HepG2 (cell line): ENCODE results near the gene STX8. TPM values are rescaled to one million over a fixed set of nuclear protein-coding genes. Genes with fewer than 3 reads are reported as not detected.

Experiments
- ATAC-seq: fragments of 200-7000 bp; cut with Tn5 transposase; 3 replicates; pipeline ENCODE4 v1.9.1; 2020; ENCODE audit warnings: mild to moderate bottlenecking, moderate library complexity
- BruUV-seq: library from RNA; stranded (reverse); fragments of 400-500 nt; replicated peaks from 2 replicates; lab custom pipeline; 2021; lab: Mats Ljungman, UMichigan
- CTCF ChIA-PET: fragments of 300-600 bp; formaldehyde crosslinking; extraction: SDS; loops from one replicate; lab custom pipeline; 2021; ENCODE audit warnings: low total read pairs, inconsistent platforms, low intra/inter-chr PET ratio; lab: Yijun Ruan, JAX
- POLR2A ChIA-PET: fragments of 350-600 bp; sonication (Branson Sonifier 250); formaldehyde crosslinking; loops from one replicate; lab custom pipeline; 2020; ENCODE audit warnings: antibody characterized with exemption, inconsistent platforms; lab: Yijun Ruan, JAX
- DNase-seq: peaks from one replicate; pipeline ENCODE4 v3.0.0-alpha.2; 2015; ENCODE audit warnings: low spot score
- FAIRE-seq: peaks from 3 replicates; lab custom pipeline; 2011; peaks lifted over from hg19 to GRCh38; lab: Jason Lieb, UNC
- H2AFZ ChIP-seq: one replicate; pipeline ENCODE4 v1.6.1; 2011; ENCODE audit warnings: low read length, inconsistent platforms
- H3K27ac ChIP-seq: fragments of 300-600 bp; 3 replicates; pipeline ENCODE4 v1.8.0; 2011; ENCODE audit warnings: mixed run types, mild to moderate bottlenecking, mixed read lengths, low read length, inconsistent platforms; ENCODE audit not compliant: insufficient read depth; ENCODE audit errors: extremely low read length
- H3K27me3 ChIP-seq, 2 experiments: fragments of 200-600 bp in 1 of 2; 2 replicates in 1 of 2; 3 replicates in 1 of 2; pipeline versions ENCODE4 v1.6.0 to v1.8.0; 2011; ENCODE audit warnings: low read length in 2 of 2, mild to moderate bottlenecking in 2 of 2, moderate library complexity in 2 of 2, inconsistent platforms in 1 of 2; ENCODE audit not compliant: insufficient read depth in 2 of 2, control insufficient read depth in 1 of 2
- H3K36me3 ChIP-seq, 2 experiments: fragments of 200-600 bp in 1 of 2; replicated peaks in 1 of 2; 2 replicates in 1 of 2; 3 replicates in 1 of 2; pipeline versions ENCODE4 v1.5.1 to v1.8.0; 2011; ENCODE audit warnings: low read length in 2 of 2, inconsistent platforms in 1 of 2; ENCODE audit not compliant: insufficient read depth in 2 of 2, control insufficient read depth in 1 of 2
- H3K4me1 ChIP-seq: 2 replicates; pipeline ENCODE4 v1.5.1; 2012; ENCODE audit warnings: low read length, inconsistent platforms; ENCODE audit not compliant: insufficient read depth
- H3K4me2 ChIP-seq: 2 replicates; pipeline ENCODE4 v1.6.0; 2011; ENCODE audit warnings: low read depth, low read length, inconsistent platforms
- H3K4me3 ChIP-seq, 3 experiments: fragments of 200-600 bp in 1 of 3; sonication (generic), shearing (Covaris generic) in 1 of 3; replicated peaks in 1 of 3; 2 replicates each; pipeline ENCODE4 v1.5.1; 2011 to 2016; ENCODE audit warnings: low read length in 3 of 3, inconsistent platforms in 2 of 3, low read depth in 2 of 3, mild to moderate bottlenecking in 2 of 3, control low read depth in 1 of 3, mixed read lengths in 1 of 3; ENCODE audit not compliant: insufficient read depth in 1 of 3
- H3K79me2 ChIP-seq: one replicate; pipeline ENCODE4 v1.6.1; 2011; ENCODE audit warnings: low read length, inconsistent platforms; ENCODE audit not compliant: insufficient read depth
- H3K9ac ChIP-seq: 2 replicates; pipeline ENCODE4 v1.6.0; 2011; ENCODE audit warnings: mild to moderate bottlenecking, low read depth, low read length, inconsistent platforms; ENCODE audit not compliant: insufficient read depth
- H3K9me3 ChIP-seq: 2 replicates; pipeline ENCODE4 v1.5.1; 2012; ENCODE audit warnings: mild to moderate bottlenecking, low read length
- H4K20me1 ChIP-seq: 2 replicates; pipeline ENCODE4 v1.6.0; 2011; ENCODE audit warnings: inconsistent platforms, mild to moderate bottlenecking, low read length, moderate library complexity; ENCODE audit not compliant: insufficient read depth
- CBX5 ChIP-seq: sonication (generic); formaldehyde crosslinking; IDR thresholded peaks from 2 replicates; pipeline ENCODE4 v1.4.0; 2020; ENCODE audit warnings: missing genetic modification reagents, borderline replicate concordance
- ETV6 ChIP-seq: sonication (generic); formaldehyde crosslinking; conservative IDR thresholded peaks from 2 replicates; pipeline ENCODE4 v1.4.0; 2020; ENCODE audit warnings: missing genetic modification reagents
- NFIC ChIP-seq: IDR thresholded peaks from 2 replicates; pipeline ENCODE4 v1.6.1; 2012; ENCODE audit warnings: mild to moderate bottlenecking, low read length, inconsistent platforms
- POGZ ChIP-seq: sonication (generic); formaldehyde crosslinking; IDR thresholded peaks from 2 replicates; pipeline ENCODE4 v1.4.0; 2020; ENCODE audit warnings: mild to moderate bottlenecking, missing genetic modification reagents
- RARA ChIP-seq: IDR thresholded peaks from 2 replicates; pipeline ENCODE4 v1.6.1; 2016; ENCODE audit warnings: missing genetic modification reagents, missing compliant biosample characterization
- RBFOX2 ChIP-seq: fragments of 200-400 bp; formaldehyde crosslinking; IDR thresholded peaks from 2 replicates; pipeline ENCODE4 v1.6.1; 2017; ENCODE audit warnings: low read depth, mild to moderate bottlenecking, low read length
- REXO4 ChIP-seq: sonication (generic); formaldehyde crosslinking; IDR thresholded peaks from 2 replicates; pipeline ENCODE4 v1.8.0; 2022; ENCODE audit warnings: missing genetic modification reagents, mild to moderate bottlenecking, borderline replicate concordance
- SOX6 ChIP-seq, 2 experiments: fragments of 450-650 bp in 1 of 2; sonication (generic) in 1 of 2; formaldehyde crosslinking in 1 of 2; IDR thresholded peaks; 2 replicates each; pipeline versions ENCODE4 v1.4.0 to v1.6.1; 2017 to 2020; ENCODE audit warnings: antibody characterized with exemption in 1 of 2, mild to moderate bottlenecking in 1 of 2, missing genetic modification reagents in 1 of 2
- TBX2 ChIP-seq: sonication (generic); formaldehyde crosslinking; IDR thresholded peaks from 2 replicates; pipeline ENCODE4 v1.5.0; 2020; ENCODE audit warnings: missing genetic modification reagents, mild to moderate bottlenecking, borderline replicate concordance
- ZMYM4 ChIP-seq: sonication (generic); formaldehyde crosslinking; IDR thresholded peaks from 2 replicates; pipeline ENCODE4 v1.8.1; 2023; ENCODE audit warnings: mild to moderate bottlenecking, missing genetic modification reagents
- ZNF776 ChIP-seq: sonication (generic); formaldehyde crosslinking; IDR thresholded peaks from 2 replicates; pipeline ENCODE4 v1.4.0; 2020; ENCODE audit warnings: mild to moderate bottlenecking, missing genetic modification reagents
- WGBS: methylation state at CpG from one replicate; pipeline ENCODE4 v1.1.6; 2017; ENCODE audit warnings: low lambda C conversion rate; 5-methylcytosine and 5-hydroxymethylcytosine counted together
- in situ Hi-C: cut with HindIII; loops from 2 replicates; pipeline ENCODE4 v1.10.0; 2017; ENCODE audit warnings: low pct_unique_long_range_greater_than_20kb; ENCODE audit not compliant: extremely low pct_ligation_motif_present
- intact Hi-C: fragments of 100-400 bp; cut with micrococcal nuclease; formaldehyde crosslinking; loops from one replicate; pipeline ENCODE4 v1.10.0; 2022; ENCODE audit not compliant: unreplicated experiment
- polyA plus RNA-seq, 8 experiments: library from polyadenylated mRNA; depleted of rRNA in 3 of 8; stranded (reverse) in 7 of 8; unstranded in 1 of 8; fragments of >200 nt; fragmentation: Illumina TruSeq in 4 of 8; extraction: Trizol in 4 of 8; gene quantifications; 2 replicates each; pipeline versions ENCODE4 v1.2.1 to v1.2.3, GENCODE V29; 2011 to 2016; ENCODE audit warnings: low read depth in 4 of 8, missing spikeins in 1 of 8, mixed read lengths in 1 of 8; ENCODE audit not compliant: insufficient read depth in 1 of 8
- total RNA-seq, 5 experiments: library from RNA; depleted of rRNA; stranded (reverse); fragments of >200 nt; fragmentation: Illumina TruSeq; extraction: Trizol; gene quantifications; 2 replicates each; pipeline ENCODE4 v1.2.3, GENCODE V29; 2016; ENCODE audit warnings: low read depth in 1 of 5
- TF ChIP-seq, protein P1 (sequence below): sonication (generic); formaldehyde crosslinking; IDR thresholded peaks from 2 replicates; pipeline ENCODE4 v1.5.0; 2020; ENCODE audit warnings: missing genetic modification reagents
- TF ChIP-seq, protein P2 (sequence below): sonication (generic); formaldehyde crosslinking; IDR thresholded peaks from 2 replicates; pipeline ENCODE4 v1.4.0; 2020; ENCODE audit warnings: missing genetic modification reagents

STX8 gene
- total and polyA plus RNA-seq, 2 of the 13 experiments (the other 11 are each of a cell fraction or from before 2014, with no cell fraction given): 36.4 to 53.6 TPM

DNA sequence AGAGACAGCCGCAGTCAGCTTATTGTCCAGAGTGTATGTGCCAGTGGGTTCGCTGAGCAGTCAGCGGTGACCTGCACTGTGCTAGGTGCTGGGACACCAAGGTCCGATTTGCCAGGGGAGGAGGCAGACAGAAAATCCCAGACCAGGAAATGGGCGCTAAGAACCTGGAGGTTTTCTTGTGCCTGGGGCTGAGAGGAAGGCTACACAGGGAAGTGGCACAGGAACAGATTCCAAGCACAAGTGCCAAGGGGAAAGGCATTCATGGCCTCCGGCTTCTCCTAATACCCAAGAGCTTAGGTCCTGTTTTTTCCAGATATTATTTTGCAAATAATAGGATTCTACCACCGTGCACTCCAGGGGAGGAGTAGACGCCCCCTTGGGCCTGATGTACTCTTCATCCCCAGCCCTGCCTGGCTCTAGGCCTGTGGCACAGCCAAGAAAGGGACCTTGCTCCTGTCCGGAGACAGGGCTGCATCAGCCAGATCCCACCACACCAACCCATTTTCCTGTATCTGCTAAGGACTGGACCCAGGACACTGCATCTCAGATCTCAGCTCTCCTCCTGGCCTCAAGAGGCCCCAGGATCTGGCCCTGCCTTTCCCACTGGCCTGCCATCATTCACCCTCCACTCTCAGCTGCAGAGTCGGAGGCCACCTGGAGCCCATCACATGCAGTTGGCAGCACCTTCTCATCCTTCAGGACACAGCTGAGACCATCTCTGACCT, 367.1 kb downstream of the STX8 start:
- H3K4me1 ChIP-seq: 0 out of 2 replicates have a peak, but pooled peaks cover 9% of the 10 kb centered on the region
- in situ Hi-C loops: no loop called here
- 53% methylated on average over 10 of the region's 10 CpGs for WGBS
- H3K27ac ChIP-seq: no peak overlapping the region
- ChIA-PET POLR2A (interaction anchor here (0.6 kb wide), 1 partner anchor 9 kb away, joined by 3 read pairs; no protein-coding TSS in a partner anchor), CTCF (no interaction called here)
- intact Hi-C loops: no loop called here
- no peak overlapping the region for H3K4me2 ChIP-seq
- H3K9ac ChIP-seq: no peak overlapping the region
- DNase-seq: no peak
- TF ChIP-seq ETV6 (no peak), TBX2 (CRISPR knock-in tag) (no peak), REXO4 (CRISPR knock-in tag) (no peak), NFIC (no peak), ZNF776 (CRISPR knock-in tag) (no peak), RBFOX2 (no peak), POGZ (no peak), CBX5 (CRISPR knock-in tag) (no peak), SOX6 (IDR thresholded peaks at IDR 0.05) (no peak), SOX6 (CRISPR knock-in tag; IDR thresholded peaks at IDR 0.05) (no peak), ZMYM4 (CRISPR knock-in tag) (no peak), RARA (CRISPR knock-in tag) (no peak)
- TF ChIP-seq, protein P1, sequence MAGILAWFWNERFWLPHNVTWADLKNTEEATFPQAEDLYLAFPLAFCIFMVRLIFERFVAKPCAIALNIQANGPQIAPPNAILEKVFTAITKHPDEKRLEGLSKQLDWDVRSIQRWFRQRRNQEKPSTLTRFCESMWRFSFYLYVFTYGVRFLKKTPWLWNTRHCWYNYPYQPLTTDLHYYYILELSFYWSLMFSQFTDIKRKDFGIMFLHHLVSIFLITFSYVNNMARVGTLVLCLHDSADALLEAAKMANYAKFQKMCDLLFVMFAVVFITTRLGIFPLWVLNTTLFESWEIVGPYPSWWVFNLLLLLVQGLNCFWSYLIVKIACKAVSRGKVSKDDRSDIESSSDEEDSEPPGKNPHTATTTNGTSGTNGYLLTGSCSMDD (CRISPR knock-in tag): no peak
- TF ChIP-seq, protein P2, sequence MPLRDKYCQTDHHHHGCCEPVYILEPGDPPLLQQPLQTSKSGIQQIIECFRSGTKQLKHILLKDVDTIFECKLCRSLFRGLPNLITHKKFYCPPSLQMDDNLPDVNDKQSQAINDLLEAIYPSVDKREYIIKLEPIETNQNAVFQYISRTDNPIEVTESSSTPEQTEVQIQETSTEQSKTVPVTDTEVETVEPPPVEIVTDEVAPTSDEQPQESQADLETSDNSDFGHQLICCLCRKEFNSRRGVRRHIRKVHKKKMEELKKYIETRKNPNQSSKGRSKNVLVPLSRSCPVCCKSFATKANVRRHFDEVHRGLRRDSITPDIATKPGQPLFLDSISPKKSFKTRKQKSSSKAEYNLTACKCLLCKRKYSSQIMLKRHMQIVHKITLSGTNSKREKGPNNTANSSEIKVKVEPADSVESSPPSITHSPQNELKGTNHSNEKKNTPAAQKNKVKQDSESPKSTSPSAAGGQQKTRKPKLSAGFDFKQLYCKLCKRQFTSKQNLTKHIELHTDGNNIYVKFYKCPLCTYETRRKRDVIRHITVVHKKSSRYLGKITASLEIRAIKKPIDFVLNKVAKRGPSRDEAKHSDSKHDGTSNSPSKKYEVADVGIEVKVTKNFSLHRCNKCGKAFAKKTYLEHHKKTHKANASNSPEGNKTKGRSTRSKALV: no peak
- BruUV-seq: no TSS peak
- peaks cover 7 to 46% of the 10 kb centered on the region in 2 experiments; a peak in 2 of 5 replicates for H3K27me3 ChIP-seq
- no peak for ATAC-seq
- FAIRE-seq: no peak
- H4K20me1 ChIP-seq: no peaks in the 10 kb centered on the region
- H3K36me3 ChIP-seq: no peaks in the 10 kb centered on the region
- H3K4me3 ChIP-seq: no peak overlapping the region
- H2AFZ ChIP-seq: no peak overlapping the region
- H3K9me3 ChIP-seq: no peaks in the 10 kb centered on the region
- H3K79me2 ChIP-seq: no peaks in the 10 kb centered on the region
